ENCODE measurements around the gene DIPK1A.

DIPK1A gene

DNA sequence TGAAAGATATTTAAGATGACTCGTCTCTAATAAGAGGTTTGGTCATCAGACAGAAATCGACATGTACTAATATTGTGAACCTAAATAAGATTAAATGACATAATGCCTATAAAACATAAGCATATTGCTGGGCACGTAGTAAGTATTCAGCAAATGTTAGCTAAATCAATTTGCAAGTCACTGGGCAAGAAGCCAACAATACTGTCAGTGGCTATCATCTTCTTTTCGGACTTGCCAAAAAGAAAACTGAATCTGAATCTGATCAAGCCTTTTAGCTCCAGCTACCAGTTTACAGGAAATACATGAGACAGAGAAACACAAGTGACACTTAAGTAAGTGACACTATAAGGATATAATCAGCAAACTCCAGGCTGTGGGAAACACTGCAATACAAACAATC, 83.5 kb downstream of the DIPK1A start:
- no peak for DNase-seq (ENCODE audit: low read depth in 2 of 2)

DNA sequence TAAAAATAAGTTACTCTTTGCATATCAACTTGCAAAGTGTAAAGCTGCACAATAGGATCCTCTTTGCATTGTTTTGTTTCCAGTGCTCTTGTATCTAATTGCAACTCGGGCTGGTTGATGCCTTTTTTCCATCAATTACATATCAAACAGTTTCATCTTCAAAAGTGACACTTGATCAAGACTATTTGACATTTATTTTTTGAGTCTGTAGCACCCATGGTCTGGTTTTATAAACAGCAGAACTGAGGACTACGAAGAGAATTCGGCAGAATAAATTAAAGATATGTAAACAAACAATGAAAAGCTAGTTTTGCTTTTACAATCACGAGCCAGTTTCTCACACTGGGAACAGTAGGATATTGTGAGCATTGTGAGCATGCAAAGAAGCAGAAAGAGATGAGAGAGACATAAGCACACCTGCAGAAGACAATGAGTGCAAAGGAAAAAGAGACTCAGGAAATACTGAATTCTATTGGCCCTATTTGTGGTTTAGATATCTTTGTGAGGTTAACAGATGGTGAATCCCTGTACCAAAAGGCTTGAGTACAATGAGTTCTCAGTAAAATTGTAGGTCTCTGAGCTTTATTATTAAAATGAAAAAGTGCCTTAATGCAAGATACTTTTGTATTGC, 84.1 kb downstream of the DIPK1A start:
- DNase-seq (ENCODE audit: low read depth in 2 of 2) = no peak

- no peak for DNase-seq (ENCODE audit: low read depth in 2 of 2)
Measured at GRCh38 chr1:92876351-92876750, 84.9 kb downstream of the DIPK1A start.

- DNase-seq (ENCODE audit: low read depth in 2 of 2) = no peak
Measured at GRCh38 chr1:92874987-92875386, 86.3 kb downstream of the DIPK1A start.

- DNase-seq (ENCODE audit: low read depth in 2 of 2) = no peak
Measured at GRCh38 chr1:92872719-92873118, 88.5 kb downstream of the DIPK1A start.

- DNase-seq (ENCODE audit: low read depth in 2 of 2) = no peak
Measured at GRCh38 chr1:92870591-92870990, 90.7 kb downstream of the DIPK1A start.

- no peak for DNase-seq (ENCODE audit: low read depth in 2 of 2)
Measured at GRCh38 chr1:92864131-92864530, 97.1 kb downstream of the DIPK1A start.

DNA sequence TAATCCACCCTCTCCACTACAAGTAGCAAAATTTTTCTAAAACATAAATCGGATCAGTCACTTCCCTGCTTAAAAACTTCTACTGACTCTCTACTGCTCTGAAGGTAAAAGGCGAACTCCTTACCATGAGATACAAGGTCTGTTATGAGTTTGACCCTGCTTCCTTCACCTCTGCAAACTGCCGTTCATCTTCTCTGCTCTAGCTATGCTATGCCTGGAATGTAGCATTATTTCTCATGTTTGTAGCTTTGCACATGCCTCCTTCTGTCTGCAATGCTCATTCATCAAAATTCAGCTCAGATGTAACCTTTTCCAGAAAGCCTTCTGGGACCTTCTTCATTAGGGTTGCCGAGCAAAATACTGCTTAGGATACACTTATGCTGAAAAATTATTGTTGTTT, 98.7 kb downstream of the DIPK1A start:
- no peak for DNase-seq (ENCODE audit: low read depth in 2 of 2)

- no peak for DNase-seq (ENCODE audit: low read depth in 2 of 2)
Measured at GRCh38 chr1:92859400-92860039, 101.7 kb downstream of the DIPK1A start.

DNA sequence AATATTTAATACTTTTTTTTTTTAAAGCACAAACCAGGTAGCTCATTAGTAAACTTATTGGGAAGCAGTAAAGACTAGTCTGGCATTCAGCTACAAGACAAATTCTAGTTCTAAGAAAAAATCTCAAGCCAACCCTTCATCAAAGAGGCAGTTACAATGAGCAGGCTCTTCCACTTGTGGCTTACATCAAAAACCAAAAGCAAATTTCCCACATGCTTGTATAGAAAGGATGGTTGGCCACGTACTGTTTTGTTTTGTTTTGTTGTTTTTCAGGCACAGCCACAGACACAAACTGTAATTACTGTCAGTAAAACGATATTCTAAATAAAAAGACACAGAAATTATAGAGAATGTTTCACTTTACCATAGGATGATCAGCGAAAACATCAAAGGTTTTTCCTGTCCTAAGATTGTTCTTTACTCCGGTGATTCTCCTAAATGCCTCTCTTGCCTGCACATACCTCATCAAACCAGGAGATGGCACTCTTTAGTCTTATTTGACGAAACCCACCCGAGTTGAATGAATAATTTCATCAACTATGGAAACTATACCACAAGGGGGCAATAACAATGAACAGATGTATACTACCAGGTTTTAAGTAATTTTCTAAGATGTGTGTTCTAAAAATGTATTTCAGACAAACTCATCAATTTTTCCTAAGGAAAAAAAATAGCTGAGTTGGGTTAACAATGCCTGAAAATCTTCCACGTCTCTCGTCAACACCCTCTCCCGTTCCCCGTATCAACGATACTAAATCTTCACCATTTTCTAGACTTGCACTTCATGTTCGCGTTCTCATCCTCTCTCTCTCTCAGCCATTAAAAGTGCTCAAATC, 102.5 kb downstream of the DIPK1A start:
- DNase-seq (ENCODE audit: low read depth in 2 of 2) = peak in 1 of 2 donors; percentile 50

GRCh38 chr1:92857817-92858216, 103.4 kb downstream of the DIPK1A start:
- DNase-seq (ENCODE audit: low read depth in 2 of 2) = no peak

DNA sequence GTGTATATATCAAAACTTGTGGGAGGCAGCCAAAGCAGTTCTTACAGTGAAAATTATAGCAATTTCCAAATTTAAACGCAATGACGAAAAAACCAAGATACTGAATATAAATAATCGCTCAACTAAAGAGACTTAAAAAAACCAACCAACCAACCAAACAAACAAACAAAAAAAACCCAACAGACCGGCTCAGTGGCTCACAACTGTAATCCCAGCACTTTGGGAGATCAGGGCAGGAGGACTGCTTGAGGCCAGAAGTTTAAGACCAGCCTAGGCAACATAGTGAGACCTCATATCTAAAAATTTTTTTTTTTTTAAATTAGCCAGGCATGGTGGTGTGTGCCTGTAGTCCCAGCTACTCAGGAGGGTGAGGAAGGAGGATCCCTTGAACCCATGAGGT, 106.0 kb downstream of the DIPK1A start:
- no peak for DNase-seq (ENCODE audit: low read depth in 2 of 2)

DNA sequence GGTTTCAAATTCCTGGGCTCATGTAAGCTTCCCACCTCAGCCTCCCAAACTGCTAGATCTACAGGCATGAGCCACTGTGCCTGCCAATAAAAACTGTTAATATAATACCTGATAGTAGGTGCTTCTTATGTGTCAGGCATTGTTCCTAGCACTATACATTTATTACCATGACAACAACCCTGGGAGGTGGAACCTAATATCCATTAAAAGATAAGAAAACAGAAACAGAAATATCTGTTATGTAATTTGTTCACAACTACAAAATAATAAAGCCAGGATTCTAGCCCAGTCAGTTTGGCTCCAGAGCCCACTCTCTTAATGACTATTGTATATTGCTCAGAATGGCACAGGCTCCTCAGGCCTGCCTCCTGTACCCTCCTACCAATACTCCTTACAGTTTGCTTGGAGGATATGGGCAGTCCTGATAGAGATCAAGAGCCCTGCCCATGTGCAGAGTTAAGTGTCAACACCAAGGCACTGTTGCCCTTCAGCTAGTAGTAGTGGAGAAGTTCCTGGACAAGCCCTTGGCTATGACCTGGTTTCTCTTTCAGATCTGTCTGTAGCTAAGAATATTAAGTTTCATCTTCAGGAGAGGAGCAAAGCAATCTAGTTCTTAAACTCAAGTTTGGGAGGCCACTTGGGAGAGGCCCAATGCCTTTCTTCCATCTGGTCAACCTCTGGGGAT, 107.0 kb downstream of the DIPK1A start:
- no peak for DNase-seq (ENCODE audit: low read depth in 2 of 2)

- no peak for DNase-seq (ENCODE audit: low read depth in 2 of 2)
Measured at GRCh38 chr1:92853299-92853698, 108.0 kb downstream of the DIPK1A start.

- no peak for DNase-seq (ENCODE audit: low read depth in 2 of 2)
Measured at GRCh38 chr1:92851729-92852128, 109.5 kb downstream of the DIPK1A start.

DNA sequence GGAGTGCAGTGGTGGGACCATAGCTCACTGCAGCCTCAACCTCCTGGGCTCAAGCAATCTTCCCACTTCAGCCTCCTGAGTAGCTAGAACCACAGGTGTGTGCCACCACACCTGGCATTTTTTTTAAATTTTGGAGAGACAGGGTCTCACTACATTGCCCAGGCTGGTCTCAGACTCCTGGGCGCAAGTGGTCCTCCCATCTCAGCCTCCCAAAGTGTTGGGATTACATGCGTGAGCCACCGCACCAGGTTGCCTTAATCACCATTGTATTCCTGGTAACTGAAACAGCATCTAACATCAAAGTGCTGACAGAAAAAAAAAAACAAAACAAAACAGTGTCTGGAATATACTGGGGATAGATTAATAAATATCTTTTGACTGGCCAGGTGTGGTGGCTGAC, 111.2 kb downstream of the DIPK1A start:
- no peak for DNase-seq (ENCODE audit: low read depth in 2 of 2)

GRCh38 chr1:92848201-92848600, 113.1 kb downstream of the DIPK1A start:
- DNase-seq (ENCODE audit: low read depth in 2 of 2) = no peak

DNA sequence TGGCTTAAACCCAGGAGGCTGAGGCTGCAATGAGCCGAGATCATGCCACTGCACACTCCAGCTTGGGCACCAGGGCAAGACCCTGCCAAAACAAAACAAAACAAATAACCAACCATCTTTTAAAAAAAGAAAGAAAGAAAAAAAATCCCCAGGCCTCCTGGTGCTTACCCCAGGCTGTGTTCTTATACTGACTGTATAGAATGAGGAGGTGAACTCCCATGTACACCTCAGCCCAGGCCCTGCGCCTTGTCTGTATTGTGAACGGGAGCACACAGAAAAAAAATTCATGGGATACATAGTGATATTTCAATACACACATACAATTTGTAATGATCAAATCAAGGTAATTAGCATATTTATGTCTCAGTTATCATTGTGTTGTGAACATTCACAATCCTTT, 115.4 kb downstream of the DIPK1A start:
- DNase-seq (ENCODE audit: low read depth in 2 of 2) = no peak

DNA sequence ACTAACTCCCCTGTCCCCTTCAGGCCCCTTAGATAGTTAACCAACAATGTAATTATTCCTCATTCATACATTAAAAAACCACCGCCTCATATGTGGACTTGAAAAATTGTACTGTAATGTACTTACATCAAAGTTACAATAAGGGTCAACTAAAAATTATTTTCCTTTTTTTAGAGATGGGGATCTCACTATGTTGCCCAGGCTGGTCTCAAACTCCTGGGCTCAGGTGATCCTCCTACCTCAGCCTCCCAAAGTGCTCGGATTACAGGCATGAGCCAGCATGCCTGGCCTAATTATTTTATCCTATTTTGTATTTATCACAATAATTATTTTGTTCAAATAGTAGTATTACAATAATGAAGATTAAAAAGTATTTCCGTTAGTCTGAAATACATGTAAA, 116.8 kb downstream of the DIPK1A start:
- no peak for DNase-seq (ENCODE audit: low read depth in 2 of 2)

GRCh38 chr1:92843429-92844352, 117.6 kb downstream of the DIPK1A start:
- no peak for DNase-seq (ENCODE audit: low read depth in 2 of 2)

DNA sequence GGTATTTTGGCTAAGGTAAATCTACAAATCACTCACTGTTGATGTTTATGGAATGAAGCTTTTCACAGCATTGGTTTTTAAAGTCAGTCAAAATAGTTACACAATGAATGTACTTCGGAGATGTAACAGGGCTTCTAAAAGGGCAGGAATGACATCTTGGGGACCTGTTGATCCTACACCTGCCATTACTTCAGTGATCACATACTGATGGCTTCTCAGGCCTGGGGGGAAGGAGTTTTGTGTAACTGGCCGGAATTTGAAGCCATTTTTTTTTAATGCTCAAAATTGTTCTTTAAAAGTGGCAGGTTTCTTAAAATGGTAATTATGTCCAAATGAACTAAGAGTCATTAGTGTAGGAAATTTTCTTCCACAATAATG, 118.2 kb downstream of the DIPK1A start:
- DNase-seq (ENCODE audit: low read depth in 2 of 2) = no peak
